ENCODE data around the gene CFAP74. TPM values are rescaled to one million over a fixed set of nuclear protein-coding genes. Genes with fewer than 3 reads are reported as not detected.

CFAP74 gene
- total and polyA plus RNA-seq, 2 of the 13 experiments (the other 11 are each of a cell fraction or from before 2014, with no cell fraction given): 0.27 to 0.62 TPM

- peak; percentile 86; the same call in 1 of the 2 replicates for TF ChIP-seq ZBTB39 (CRISPR knock-in tag; IDR thresholded peaks at IDR 0.05)
- no peak for TF ChIP-seq SIN3B (IDR thresholded peaks at IDR 0.05; ENCODE audit: low read length)
- TF ChIP-seq ZNF460 (CRISPR knock-in tag; IDR thresholded peaks at IDR 0.05; ENCODE audit: borderline replicate concordance): no peak
- no peak for TF ChIP-seq ZNF318 (CRISPR knock-in tag; IDR thresholded peaks at IDR 0.05)
- no peak for TF ChIP-seq ZKSCAN1 (IDR thresholded peaks at IDR 0.05; ENCODE audit: low read length)
- TF ChIP-seq ATF2 (CRISPR knock-in tag; IDR thresholded peaks at IDR 0.05): 0 out of 2 replicates have a peak, but pooled peaks have one; percentile 21
- no peak for TF ChIP-seq EHMT2 (IDR thresholded peaks at IDR 0.05; ENCODE audit: borderline replicate concordance, low read depth, low read length)
Measured at GRCh38 chr1:1922956-1923833, 80.4 kb downstream of the CFAP74 start (continued).

All from HepG2 (cell line).